ENCODE results near the gene ATP10A. TPM values are rescaled to one million over a fixed set of nuclear protein-coding genes. Genes with fewer than 3 reads are reported as not detected.
"Not testable (repeated sequence)": the region's sequence is repeated elsewhere in the genome, so short reads cannot be mapped to it uniquely, and the experiment has no call there.

Gene ATP10A
- total RNA-seq, 1 donor from 2014 or later: 0.58 TPM

DNA sequence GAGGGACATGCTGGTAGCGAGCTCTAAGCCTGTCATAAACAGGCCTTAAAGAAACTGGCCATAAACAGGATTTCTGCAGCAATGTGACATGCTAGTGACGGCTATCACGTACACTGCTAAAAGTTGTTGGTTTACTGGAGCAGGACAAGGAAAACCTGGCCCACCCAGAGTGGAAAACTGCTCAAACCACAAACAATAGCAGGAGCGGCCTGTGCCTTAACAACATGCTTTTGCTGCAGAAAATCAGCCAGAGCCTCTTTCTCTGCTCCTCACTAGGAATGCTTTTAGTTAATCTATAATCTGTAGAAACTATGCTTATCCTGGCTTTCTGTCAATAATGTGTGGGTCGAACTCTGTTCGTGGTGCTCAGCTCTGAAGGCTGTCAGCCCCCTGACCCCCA is 221.4 kb downstream of the ATP10A start:
- Histone ChIP-seq H3K4me1 (peaks cover 7% of the 10 kb centered on the region), H3K27me3 (ENCODE audit: low read depth) (peaks cover 7% of the 10 kb centered on the region), H3K27ac (replicated peaks) (no peak overlapping the region), H3K9me3 (replicated peaks) (no peaks in the 10 kb centered on the region), H3K4me3 (no peak overlapping the region), H3K36me3 (no peaks in the 10 kb centered on the region)
- intact Hi-C loops (cut with micrococcal nuclease): no loop called here
- no peak for DNase-seq
- TF ChIP-seq, protein P1, sequence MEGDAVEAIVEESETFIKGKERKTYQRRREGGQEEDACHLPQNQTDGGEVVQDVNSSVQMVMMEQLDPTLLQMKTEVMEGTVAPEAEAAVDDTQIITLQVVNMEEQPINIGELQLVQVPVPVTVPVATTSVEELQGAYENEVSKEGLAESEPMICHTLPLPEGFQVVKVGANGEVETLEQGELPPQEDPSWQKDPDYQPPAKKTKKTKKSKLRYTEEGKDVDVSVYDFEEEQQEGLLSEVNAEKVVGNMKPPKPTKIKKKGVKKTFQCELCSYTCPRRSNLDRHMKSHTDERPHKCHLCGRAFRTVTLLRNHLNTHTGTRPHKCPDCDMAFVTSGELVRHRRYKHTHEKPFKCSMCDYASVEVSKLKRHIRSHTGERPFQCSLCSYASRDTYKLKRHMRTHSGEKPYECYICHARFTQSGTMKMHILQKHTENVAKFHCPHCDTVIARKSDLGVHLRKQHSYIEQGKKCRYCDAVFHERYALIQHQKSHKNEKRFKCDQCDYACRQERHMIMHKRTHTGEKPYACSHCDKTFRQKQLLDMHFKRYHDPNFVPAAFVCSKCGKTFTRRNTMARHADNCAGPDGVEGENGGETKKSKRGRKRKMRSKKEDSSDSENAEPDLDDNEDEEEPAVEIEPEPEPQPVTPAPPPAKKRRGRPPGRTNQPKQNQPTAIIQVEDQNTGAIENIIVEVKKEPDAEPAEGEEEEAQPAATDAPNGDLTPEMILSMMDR (IDR thresholded peaks at IDR 0.05; ENCODE audit: borderline replicate concordance): no peak

DNA sequence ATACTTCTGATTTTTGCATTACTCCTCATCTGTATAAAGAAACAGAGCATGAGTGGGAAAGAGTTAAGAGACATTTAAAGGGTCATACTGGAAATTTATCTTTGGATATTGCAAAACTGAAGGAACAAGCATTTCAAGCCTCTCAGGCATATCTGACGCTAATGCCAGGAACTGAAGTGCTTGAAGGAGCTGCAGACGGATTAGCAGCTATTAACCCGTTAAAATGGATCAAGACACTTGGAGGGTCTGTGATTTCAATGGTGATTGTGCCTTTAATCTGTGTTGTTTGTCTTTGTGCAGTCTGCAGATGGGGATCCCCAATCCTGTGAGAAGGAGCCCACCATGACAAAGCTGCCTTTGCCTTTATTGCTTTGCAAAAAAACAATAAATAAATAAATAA is 221.8 kb downstream of the ATP10A start:
- Histone ChIP-seq H3K9me3 (replicated peaks) (no peaks in the 10 kb centered on the region), H3K4me1 (peaks cover 7% of the 10 kb centered on the region), H3K27me3 (ENCODE audit: low read depth) (peaks cover 7% of the 10 kb centered on the region), H3K27ac (replicated peaks) (no peak overlapping the region), H3K36me3 (no peaks in the 10 kb centered on the region), H3K4me3 (no peak overlapping the region)
- TF ChIP-seq, protein P1 (IDR thresholded peaks at IDR 0.05; ENCODE audit: borderline replicate concordance): no peak
- DNase-seq: no peak
- intact Hi-C loops (cut with micrococcal nuclease): no loop called here

DNA sequence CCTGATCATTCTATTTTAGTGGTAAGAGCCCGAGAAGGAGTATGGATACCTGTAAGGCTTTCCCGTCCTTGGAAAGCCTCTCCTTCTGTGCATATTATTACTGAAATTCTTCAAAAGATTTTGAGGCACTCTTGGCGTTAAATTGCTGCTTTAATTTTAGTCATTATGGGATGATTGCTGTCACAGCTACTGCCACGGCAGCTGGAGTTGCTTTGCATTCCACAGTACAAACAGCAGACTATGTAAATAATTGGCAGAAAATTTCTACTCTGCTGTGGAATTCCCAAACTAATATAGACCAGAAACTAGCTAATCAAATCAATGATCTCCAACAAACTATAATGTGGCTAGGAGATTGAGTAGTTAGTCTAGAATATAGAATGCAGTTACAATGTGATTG is 222.2 kb downstream of the ATP10A start:
- H3K36me3 ChIP-seq; H3K4me1 ChIP-seq; H3K27ac ChIP-seq (replicated peaks); DNase-seq; H3K27me3 ChIP-seq (ENCODE audit: low read depth); H3K9me3 ChIP-seq (replicated peaks); H3K4me3 ChIP-seq; intact Hi-C loops (cut with micrococcal nuclease): not testable (repeated sequence)

DNA sequence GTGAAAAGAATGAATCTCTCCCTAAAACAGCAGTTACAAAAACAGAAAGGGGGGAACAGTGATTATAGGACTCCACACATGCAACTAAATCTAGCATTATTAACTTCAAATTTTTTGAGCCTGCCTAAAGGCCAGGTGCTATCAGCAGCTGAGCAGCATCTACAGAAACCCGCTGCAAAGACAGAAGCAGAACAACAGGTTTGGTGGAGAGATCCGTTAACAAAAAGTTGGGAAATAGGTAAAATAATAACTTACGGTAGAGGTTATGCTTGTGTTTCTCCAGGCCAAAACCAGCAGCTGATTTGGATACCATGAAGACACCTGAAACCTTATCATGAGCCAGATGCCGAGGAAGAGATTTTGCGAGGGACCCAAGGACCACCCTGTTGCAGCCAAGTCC is 222.7 kb downstream of the ATP10A start:
- H3K4me1 ChIP-seq: peaks cover 7% of the 10 kb centered on the region
- H3K36me3 ChIP-seq: no peaks in the 10 kb centered on the region
- H3K4me3 ChIP-seq: no peak overlapping the region
- H3K27ac ChIP-seq (replicated peaks): no peak overlapping the region
- H3K9me3 ChIP-seq (replicated peaks): no peaks in the 10 kb centered on the region
- intact Hi-C loops (cut with micrococcal nuclease): no loop called here
- peaks cover 7% of the 10 kb centered on the region for H3K27me3 ChIP-seq (ENCODE audit: low read depth)
- DNase-seq: no peak
- TF ChIP-seq, protein P1 (IDR thresholded peaks at IDR 0.05; ENCODE audit: borderline replicate concordance): no peak

DNA sequence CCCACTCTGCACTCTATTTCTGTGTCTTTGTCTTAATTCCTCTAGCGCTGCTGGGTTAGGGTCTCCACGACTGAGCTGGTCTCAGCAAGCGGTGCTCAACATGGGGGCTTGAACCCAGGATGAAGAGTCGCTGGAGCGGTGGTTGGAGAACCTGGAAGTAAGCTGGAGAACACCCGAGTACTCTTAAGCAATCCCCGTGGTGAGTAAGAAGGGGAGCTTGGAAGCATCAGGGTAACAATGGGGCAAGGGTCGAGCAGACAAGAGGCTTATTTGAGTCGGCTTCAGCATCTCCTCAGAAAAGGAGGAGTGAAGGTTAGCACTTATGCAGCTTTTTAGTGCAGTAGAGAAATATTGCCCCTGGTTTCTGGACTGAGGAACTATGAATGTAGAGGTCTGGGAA is 226.6 kb downstream of the ATP10A start:
- intact Hi-C loops (cut with micrococcal nuclease); DNase-seq; H3K4me1 ChIP-seq: not testable (repeated sequence)

DNA sequence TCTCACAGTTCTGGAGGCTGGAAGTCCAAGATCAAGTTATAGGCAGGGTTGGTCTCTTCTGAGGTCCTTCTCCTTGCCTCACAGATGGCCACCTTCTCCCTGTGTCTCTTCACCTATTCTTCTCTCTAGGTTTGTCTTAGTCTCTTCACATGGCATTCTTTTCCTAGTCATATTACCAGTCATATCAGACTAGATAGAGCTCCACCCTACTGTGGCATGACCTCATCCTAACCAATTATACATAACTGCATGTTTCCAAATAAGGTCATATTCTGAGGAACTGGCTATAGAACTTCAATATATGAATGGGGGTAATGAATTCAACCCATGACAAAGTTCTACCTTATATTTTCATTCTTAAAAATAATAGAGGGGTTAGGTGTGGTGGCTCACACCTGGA is 227.9 kb downstream of the ATP10A start:
- no peak overlapping the region for H3K27ac ChIP-seq (replicated peaks)
- H3K36me3 ChIP-seq: no peaks in the 10 kb centered on the region
- TF ChIP-seq, protein P1 (IDR thresholded peaks at IDR 0.05; ENCODE audit: borderline replicate concordance): no peak
- DNase-seq: no peak
- intact Hi-C loops (cut with micrococcal nuclease): no loop called here
- no peak overlapping the region for H3K4me3 ChIP-seq
- peaks cover 7% of the 10 kb centered on the region for H3K27me3 ChIP-seq (ENCODE audit: low read depth)
- H3K4me1 ChIP-seq: no peaks in the 10 kb centered on the region
- no peaks in the 10 kb centered on the region for H3K9me3 ChIP-seq (replicated peaks)

More for the DNA sequence above, 226.6 kb downstream of the ATP10A start:
- not testable (repeated sequence) for H3K27me3 ChIP-seq (ENCODE audit: low read depth); H3K4me3 ChIP-seq; H3K9me3 ChIP-seq (replicated peaks); H3K27ac ChIP-seq (replicated peaks); H3K36me3 ChIP-seq

DNA sequence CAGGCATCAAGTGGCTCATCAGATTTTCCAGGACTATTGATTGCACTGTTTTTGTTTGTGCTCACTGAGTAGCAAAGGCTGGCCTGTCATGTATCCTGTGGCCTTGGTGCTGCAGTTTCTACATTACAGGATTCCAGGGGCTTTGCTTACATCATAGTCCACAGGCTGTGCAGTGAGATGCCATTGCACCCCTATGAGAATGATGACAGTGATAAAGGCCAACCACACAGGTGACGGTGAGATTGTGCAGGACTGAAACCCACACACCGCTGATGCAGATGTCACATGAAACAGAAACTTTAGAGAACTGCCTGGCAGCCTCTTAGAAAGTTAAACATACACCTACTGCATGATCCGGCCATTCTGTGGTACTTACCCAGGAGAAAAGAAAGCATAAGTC is 229.3 kb downstream of the ATP10A start:
- H3K27me3 ChIP-seq (ENCODE audit: low read depth): no peaks in the 10 kb centered on the region
- H3K4me3 ChIP-seq: no peak overlapping the region
- no peaks in the 10 kb centered on the region for H3K9me3 ChIP-seq (replicated peaks)
- intact Hi-C loops (cut with micrococcal nuclease): no loop called here
- no peak overlapping the region for H3K27ac ChIP-seq (replicated peaks)
- DNase-seq: no peak
- no peaks in the 10 kb centered on the region for H3K4me1 ChIP-seq
- TF ChIP-seq, protein P1 (IDR thresholded peaks at IDR 0.05; ENCODE audit: borderline replicate concordance): no peak
- H3K36me3 ChIP-seq: no peaks in the 10 kb centered on the region

Measured in left ventricle myocardium inferior (tissue), 1 donor.